AG09309 (cell line): Measurements from ENCODE around the gene GOLGA8B.

ENCODE experiments used
- DNase-seq: peaks from one replicate; pipeline ENCODE4 v3.0.0-alpha.2; 2010; ENCODE audit warnings: low read depth
- H3K4me3 ChIP-seq: 2 replicates; pipeline ENCODE4 v1.5.1; 2011; ENCODE audit warnings: mild to moderate bottlenecking, low read depth, low read length, moderate library complexity; ENCODE audit not compliant: control insufficient read depth
- CTCF ChIP-seq: IDR thresholded peaks from 2 replicates; pipeline ENCODE4 v1.5.1; 2011; ENCODE audit warnings: mild to moderate bottlenecking, low read depth, low read length, inconsistent platforms; ENCODE audit not compliant: insufficient read depth, control insufficient read depth; ENCODE audit errors: missing control alignments

GOLGA8B gene

GRCh38 chr15:34619151-34619550, 35.7 kb upstream of the GOLGA8B start:
- DNase-seq = no peak
- TF ChIP-seq CTCF = no peak

GRCh38 chr15:34618073-34618472, 34.6 kb upstream of the GOLGA8B start:
- no peak for TF ChIP-seq CTCF
- H3K4me3 ChIP-seq = no peak overlapping the region
- DNase-seq = no peak

More at GRCh38 chr15:34619151-34619550, 35.7 kb upstream of the GOLGA8B start:
- no peak overlapping the region for H3K4me3 ChIP-seq

GRCh38 chr15:34616613-34617012, 33.2 kb upstream of the GOLGA8B start:
- no peak for DNase-seq
- peak; percentile 14 for TF ChIP-seq CTCF
- no peak overlapping the region for H3K4me3 ChIP-seq

- TF ChIP-seq CTCF = no peak
- no peak overlapping the region for H3K4me3 ChIP-seq
Measured at GRCh38 chr15:34613997-34614396, 30.5 kb upstream of the GOLGA8B start.

GRCh38 chr15:34613301-34613700, 29.9 kb upstream of the GOLGA8B start:
- no peak for DNase-seq
- no peak for TF ChIP-seq CTCF
- no peak overlapping the region for H3K4me3 ChIP-seq

More at GRCh38 chr15:34613997-34614396, 30.5 kb upstream of the GOLGA8B start:
- DNase-seq = no peak

- DNase-seq = no peak
- peak; percentile 27 for TF ChIP-seq CTCF
- H3K4me3 ChIP-seq = no peak overlapping the region
Measured at GRCh38 chr15:34610354-34610753, 26.9 kb upstream of the GOLGA8B start.
